ENCODE data around the gene ADARB2.
"Not testable (repeated sequence)": the region's sequence is repeated elsewhere in the genome, so short reads cannot be mapped to it uniquely, and the experiment has no call there.

The ADARB2 gene

DNA sequence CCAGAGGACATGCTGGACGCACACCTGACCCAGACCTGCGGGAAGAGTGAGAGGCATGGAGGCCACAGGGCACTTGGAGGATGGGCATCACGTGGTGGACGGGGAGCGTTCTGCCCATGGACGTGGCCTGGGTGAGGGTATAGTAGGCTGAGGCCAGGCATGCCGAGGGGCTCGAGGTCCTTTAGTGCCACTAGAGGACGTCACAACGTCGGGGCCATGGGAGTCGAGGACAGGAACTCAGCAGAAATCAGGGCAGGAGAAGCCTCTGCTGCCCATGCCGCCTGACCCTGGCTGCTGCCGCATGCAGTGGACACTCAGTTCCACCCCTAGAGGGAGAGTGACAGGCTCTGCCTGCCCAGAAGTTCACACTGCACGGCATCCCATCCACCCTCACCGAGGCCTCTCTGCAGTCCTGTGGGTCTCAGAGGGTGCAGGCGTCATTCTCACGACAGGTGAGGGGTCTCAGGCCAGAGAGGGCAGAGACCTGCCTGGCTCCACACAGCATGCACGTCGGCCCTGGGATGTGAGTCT, 198.7 kb downstream of the ADARB2 start:
- DNase-seq = no peak

DNA sequence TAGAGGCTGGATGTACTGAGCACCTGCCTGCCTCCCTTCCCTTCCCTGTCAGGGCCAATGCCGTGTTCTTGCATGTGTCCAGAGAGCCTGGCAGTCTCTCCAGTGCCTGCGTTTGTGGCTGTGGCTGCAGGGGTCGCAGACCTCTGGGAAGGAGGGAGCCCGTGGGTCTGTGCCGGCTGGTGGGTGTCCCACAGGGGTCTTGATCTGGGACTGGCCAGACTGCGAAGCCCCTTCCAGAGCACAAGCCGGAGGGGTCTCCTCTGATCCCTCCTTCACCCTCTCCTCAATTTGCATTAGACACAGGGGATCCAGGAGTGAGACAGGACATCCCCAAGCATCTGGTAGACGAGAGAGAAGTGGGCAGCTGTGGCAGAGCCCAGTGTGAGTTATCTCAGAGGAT, 199.2 kb downstream of the ADARB2 start:
- DNase-seq = no peak

DNA sequence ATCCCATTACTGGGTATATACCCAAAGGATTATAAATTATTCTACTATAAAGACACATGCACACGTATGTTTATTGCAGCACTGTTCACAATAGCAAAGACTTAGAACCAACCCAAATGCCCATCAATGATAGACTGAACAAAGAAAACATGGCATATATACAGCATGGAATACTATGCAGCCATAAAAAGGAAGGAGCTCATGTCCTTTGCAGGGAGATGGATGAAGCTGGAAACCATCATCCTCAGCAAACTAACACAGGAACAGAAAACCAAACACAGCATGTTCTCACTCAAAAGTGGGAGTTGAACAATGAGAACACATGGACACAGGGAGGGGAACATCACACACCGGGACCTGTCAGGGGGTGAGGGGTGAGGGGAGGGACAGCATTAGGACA, 199.9 kb downstream of the ADARB2 start:
- DNase-seq = not testable (repeated sequence)

DNA sequence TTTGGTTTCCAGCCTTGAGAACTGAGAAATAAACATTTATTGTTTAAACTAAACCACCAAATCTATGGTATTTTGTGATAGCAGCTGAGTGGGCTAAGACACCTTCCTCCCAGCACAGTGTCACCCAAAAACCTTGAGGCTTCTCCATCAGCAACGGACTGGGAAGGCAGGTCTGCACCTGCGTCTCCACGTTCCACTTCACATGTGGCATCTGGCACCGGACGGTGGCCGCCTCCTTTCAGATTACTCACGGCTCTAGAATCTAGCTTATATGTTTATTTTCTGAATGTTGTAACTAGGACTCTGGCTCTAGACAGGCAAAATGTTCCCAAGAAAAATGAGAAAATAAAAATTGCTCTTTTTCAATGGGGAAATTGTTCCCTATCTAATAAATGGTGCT, 201.0 kb downstream of the ADARB2 start:
- DNase-seq = no peak

DNA sequence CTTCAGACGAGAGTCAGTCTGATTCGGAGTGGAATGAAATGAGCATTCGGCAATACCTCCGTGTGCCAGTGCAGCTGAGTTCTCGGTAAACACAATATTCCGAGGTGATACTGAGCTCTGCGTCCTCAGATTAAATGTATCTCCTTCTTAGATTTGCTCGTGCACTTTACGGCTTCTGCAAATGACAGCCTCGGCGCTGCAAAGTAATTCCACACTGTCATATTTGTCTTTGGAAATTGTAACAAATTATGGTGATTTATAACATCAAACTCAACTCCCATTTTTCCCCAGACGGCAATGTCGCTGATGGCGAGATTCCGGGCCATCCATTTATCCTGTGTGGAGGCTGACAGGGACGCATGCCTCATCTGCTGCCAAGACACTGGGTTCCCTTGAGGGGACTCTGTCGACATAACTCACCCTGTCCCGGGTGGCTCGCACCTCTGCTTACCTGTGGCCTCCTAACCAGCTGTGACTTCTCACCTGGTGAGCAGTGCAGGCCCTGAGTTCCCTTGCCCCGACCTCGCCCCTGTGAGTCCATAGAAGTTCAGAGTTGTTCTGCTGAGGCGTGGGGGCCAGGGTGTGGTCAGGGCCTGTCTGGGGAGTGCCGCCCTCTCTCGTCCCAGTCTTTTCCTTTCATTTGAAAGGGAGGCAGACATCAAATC, 201.9 kb downstream of the ADARB2 start:
- DNase-seq = no peak

DNA sequence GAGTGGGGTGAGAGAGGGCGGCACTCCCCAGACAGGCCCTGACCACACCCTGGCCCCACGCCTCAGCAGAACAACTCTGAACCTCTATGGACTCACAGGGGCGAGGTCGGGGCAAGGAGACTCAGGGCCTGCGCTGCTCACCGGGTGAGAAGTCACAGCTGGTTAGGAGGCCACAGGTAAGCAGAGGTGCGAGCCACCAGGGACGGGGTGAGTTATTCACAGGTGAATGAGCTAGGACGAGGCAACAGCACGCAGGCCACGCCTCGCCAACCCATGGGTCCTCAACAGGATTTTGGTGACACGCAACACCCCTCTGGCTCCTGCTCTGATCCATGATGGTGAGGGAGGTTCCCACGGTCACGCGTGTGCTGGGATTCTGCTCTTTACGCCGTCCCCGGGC, 202.5 kb downstream of the ADARB2 start:
- DNase-seq = no peak

DNA sequence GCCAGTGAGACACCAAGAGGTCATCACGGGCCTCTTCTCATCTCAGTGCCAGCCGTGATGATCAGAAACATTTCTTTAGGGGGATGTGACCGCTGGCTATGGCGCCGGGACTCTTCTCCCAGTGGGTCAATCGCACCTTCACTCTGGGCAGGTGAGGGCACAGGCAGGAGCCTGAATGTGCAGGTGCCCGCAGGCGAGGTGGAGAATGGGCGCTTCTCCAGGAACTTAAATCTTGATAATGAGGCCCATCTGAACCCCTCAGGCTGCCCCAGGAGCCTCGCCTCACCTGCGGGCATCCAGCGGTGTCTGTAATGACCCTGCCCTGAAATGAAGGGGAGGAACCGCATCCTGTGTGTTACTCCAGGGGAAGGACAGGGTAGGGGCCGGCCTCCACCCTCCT, 204.7 kb downstream of the ADARB2 start:
- DNase-seq = no peak

DNA sequence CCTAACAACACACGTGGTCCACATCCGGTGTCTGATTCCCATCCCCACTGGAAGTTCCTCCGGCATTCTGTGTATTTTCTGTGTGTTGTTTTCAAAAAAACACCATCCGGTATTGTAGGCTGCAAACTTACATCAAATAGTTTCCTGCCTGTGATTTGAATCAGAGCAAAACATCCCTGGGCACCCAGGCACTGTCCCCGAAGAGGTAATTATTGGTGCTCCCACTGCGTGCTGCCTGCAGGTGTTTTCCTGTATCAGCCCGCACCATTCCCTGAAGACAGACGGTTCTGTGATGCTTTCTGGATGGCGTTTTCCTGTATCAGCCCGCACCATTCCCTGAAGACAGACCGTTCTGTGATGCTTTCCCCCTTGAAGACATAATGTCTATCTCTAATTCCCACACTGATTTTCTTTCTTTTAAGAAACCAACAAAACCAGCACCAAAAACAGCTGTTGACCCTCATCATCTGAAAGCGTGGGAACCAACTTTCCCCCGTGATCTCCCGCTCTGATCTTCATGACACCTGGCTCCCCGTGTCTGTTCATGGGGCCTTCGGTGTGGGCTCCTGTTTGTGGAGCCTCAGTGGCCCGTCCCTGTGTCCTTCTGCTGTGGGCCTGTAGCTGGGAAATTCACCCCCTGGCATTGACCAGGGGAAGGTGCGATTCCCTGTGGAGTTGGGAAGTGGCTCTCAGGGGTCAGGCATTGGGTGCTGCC, 205.3 kb downstream of the ADARB2 start:
- no peak for DNase-seq

DNA sequence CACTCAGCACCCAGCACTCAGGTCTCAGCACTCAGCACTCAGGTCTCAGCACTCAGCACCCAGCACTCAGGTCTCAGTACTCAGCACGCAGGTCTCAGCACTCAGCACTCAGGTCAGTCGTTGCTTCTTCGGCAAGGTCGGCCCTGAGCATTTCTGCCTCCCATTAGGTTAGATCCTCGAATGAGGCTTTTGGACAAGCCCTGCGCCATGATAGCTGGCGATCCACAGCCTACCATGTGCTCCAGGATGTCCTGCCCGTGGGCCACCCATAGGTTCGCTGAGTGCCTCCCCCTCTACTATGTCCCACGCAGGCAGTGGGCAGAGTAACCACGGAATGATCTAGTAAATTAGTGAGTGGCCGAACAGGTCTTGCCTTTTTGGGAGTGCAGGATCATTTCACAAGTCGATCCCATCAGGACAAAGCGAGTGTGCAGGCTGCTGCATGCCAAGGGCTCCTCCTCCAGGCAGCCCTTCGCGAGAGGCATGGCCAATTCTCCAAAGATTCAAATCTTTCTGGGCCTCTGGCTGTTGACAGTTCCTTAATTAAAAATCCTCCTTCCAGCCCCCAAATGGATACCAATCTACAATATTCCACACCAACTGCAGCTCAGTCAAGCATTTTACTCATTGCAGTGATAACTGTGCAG, 206.3 kb downstream of the ADARB2 start:
- no peak for DNase-seq

DNA sequence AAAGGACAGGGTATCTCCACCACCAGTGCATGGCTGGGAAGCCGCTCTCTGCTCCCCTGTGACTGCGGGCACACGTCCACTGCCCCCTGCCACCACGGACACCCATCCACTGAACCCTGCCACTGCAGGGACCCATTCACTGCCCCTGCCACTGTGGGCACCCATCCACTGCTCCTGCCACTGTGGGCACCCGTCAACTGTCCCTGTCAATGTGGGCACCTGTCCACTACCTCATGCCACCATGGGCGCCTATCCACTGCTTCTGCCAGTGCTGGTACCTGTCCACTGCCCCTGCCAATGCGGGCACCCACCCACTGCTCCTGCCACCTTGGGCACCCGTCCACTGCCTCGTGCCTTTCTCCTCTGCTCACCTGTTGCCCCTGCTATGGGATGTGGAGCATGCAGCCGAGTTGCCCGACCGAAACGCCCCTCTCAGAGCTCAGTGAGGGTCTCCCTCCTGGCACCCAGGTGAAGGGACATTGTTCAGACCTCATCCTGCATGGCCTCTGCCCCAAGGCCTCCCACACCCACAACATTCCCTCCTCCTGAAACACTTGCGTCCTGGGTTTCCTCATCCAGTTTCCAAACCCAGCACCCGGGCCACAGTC, 207.4 kb downstream of the ADARB2 start:
- no peak for DNase-seq

DNA sequence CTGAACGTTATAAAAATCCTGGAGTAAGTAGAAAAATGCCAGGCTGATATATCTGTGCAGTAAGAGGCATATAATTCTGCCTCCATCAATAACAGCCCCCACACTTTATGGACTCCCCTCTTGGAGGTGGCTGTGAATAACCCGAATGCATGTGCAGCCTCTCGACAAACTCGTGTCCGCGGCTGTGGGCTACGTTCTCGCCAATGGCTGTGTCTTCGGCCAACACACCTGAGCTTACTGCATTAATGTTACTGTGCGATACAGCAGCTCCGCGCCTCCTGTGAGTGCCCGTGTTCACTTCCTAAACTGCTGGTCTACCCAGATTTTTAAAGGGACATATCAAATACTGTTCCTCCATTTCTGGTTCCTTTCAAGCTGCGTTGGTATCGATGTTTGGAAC, 209.4 kb downstream of the ADARB2 start:
- DNase-seq = no peak

DNA sequence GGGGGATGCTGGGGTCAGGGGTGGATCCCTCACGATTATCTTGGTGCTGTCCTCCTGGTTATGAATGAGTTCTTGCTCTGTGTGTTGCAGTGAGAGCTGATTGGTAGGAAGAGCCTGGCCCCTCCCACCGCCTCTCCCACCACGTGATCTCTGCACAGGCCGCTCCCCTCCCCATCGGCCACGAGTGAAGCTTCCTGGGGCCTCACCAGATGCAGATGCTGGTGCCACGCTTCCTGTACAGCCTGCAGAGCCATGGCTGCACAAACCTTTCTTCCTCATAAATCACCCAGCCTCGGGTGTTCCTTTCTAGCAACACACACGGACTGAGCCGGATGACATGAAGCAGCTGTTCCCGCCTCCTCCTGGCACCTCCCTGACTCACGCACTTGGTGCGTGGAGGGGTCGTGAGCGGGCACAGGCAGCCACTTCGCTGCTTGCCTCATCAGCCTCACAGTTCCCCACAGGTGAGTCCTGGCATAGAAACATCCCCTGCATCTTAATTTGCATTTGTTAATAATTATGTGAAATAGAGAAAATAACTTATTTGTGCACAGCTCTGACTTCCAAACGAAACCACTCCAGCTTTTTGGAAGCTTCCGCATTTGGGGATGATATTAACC, 210.8 kb downstream of the ADARB2 start:
- DNase-seq = no peak

DNA sequence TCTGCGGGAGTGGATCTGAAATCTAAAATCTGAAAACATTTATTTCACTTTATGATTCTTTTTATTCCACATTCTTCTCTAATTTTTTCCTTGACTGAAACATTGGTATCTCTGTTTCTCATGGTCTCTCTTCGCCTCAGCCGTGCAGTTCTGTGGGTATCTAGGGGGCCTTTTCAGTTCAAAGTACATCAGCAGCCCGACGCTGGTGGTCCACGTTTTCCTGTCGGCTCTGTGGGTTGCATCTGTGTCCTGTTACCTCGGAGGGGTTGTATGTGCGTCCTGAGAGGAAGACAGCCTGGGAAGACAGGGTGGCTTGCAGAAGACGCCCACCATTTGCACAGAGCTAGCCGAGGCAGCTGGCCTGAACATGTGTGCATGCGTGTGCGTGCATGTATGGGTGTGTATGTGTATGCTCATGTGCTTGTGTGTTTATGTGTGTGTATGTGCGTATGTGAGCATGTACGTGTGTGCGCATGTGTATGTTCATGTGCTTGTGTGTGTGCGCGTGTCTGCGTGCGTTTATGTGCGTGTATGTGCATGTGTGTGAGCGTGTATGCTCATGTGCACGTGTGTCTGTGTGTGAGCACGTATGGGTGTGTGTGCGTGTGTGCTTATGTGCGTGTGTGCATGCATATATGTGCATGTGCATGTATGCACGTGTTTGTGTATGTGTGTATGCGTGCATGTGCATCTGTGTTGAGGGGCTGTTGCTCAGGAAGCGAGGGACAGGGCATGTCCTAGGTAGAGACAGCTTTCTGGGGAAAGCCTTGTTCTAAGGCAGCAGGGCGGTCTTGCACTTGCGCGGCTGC, 211.8 kb downstream of the ADARB2 start:
- no peak for DNase-seq

DNA sequence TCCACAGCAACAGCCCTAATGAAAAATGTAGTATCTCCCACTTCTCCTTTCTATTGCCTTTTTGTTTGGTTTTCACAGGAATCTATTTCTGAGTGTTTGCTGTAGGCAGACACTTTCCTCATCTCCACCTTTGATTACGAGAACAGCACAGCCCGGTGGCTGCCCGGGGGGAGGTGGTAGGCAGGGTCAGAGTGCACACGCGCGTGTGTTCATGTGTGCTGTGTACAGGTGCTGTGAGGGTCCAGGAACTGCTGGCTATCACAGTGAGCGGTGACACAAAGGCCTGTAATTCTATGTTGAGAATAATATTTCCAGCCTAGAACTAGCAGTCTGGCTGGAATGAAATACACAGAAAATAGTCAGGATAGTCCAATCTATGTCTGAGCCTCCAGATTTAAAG, 212.8 kb downstream of the ADARB2 start:
- DNase-seq = no peak

DNA sequence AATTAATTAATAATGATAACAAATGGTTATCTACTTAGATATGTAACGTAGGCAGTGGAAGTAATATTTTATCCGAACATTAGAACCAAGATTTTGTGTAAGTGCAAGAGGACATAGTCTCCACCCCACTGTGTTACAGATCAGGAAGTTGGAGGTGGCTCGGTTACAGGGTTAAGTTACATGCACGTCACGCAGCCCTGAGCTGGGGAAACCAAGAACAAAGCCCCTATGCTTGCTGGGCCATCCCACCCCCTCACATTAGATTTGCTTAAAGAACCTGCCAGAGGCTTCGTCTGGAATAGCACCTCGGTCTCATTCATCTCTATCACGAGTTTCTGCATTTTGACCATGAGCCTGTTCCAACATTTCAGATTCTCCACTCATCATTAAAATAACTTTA, 214.1 kb downstream of the ADARB2 start:
- DNase-seq = no peak

DNA sequence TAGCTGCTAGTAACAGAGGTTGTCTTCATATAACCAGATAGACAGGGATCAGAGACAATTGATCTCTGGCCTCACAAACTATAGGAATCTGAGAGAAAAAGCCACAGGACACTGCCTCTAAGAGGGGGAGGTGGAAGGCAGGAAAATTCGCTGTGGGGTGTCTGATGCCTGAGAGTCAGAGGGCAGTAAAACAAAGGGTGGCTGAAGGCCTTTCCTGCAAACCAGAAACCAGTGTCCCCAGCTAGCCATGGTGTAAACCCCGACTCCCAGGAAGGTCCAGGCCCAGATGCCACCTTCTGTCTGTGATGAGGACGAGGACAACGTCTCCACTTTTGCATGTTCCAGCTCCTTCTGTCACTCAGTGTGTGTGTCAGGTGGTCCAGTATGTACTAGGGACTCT, 215.1 kb downstream of the ADARB2 start:
- DNase-seq = no peak

DNA sequence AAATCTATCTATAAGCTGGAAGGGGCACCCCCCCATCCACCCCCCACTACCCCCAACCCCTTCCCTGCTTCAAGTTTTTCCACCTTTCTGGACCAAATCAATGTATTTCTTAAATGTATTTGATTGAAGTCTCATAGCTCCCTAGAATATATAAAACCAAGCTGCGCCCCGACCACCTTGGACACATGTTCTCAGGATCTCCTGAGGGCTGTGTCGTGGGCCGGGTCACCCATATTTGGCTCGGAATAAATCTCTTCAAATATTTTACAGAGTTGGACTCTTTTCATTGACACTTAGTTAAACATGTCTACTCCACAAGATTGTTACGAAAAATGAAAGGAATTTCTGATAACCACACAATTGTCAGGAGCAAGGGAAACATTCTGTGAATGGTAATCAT, 215.6 kb downstream of the ADARB2 start:
- DNase-seq = no peak

DNA sequence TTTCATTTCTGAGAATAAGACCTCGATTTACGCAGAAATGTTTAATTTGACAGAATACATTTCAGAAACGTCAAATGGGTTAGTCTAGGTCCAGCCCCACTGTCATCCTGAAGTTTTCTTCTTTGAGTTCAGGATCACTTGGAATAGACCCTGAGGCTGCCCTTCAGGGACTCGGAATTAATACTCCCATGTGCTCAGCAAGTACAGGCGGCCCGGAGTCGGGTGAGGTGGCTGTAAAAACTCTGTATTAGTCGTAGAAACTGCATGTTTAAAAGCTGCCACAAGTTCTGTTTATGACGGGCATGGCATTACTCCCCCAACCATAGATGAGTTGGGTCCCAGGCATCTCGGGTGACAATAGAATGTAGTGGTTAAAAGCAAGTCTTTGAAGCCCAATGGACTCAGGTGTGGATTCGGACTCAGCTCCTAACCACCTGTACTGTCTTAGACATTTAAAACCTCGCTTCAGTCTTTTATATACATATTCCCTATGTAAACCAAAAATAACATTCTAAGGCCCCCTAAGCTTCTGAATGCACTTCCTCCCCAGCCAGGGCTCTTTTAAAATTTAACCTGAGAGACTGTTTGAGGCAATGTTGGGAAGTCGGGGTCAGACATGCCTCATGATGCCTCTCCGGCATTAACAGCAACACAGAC, 216.3 kb downstream of the ADARB2 start:
- no peak for DNase-seq

DNA sequence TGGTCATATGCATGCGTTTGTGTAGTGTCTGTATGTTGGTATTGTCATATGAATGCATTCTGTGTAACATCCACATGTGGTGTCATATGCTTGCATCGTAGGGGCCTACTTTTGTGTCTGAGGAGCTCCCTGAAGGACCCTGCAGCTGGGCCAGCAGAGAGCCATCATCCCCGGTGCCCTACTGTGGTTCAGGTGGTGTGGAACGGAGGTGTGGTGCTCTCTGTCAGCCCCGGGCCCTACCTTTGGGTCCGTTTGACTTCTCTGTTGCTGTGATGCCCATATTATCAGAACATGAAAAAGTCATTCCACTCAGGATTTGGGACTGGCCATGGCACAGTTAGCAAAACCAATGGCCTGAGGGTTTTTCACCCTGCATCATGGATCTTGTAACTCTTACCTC, 217.9 kb downstream of the ADARB2 start:
- no peak for DNase-seq

DNA sequence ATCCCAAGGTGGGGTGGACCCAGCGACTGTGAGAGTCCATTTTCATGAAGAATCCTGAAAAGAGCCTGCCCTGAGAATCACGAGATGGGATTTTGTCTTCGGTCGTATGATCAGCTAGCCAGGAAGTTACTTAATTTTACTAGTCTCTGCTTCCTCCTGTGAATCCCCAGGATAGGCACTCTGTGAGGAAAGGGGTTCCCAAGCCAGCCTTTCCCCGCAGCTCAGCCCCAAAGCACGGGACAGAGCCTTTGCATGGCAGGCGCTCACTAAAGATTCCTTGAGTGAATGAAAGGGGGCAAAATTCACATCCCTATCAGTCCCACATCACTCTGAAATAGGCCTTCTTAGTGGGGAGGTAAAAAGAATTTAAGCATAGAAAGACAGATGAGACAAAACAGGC, 219.6 kb downstream of the ADARB2 start:
- no peak for DNase-seq

DNA sequence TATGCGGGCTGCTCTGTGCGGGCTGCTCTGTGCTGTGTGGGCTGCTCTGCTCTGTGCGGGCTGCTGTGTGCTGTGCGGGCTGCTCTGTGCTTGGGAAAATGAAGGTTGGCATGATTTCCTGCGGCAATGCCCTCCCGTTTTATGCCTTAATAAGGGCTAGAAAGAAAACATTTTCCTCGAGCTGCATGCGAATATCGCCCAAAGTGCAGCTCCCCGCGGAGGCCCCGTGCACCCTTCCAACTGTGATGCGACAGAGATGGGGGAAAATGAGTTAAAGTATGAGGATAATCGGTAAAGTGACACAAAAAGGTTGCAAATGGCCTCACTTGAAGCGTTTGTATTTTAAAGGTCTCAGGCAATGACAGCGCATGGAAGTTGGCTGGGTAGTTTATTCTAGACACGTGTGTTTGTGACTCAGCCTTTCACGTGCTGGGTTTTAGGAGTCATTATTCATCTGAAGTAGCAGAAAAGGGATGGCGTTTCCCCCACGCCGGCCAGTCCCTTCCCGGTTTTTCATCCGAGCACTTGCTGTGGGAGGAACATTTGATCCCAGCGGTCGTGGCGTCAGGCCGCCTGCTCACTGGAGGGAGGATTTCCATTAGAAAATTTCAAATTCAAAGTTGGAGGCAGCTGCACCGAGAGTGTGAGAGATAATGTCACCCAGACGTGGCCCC, 220.7 kb downstream of the ADARB2 start:
- DNase-seq = no peak
